GM18517 (cell line): ENCODE measurements around the gene NMD3.
"Not testable (repeated sequence)": the region's sequence is repeated elsewhere in the genome, so short reads cannot be mapped to it uniquely, and the experiment has no call there.

ENCODE experiments used
- ATAC-seq: cut with Tn5 transposase; IDR thresholded peaks from one replicate; pipeline ENCODE4 v1.9.1; 2021; ENCODE audit warnings: mild to moderate bottlenecking, moderate library complexity; ENCODE audit not compliant: unreplicated experiment

The NMD3 gene

GRCh38 chr3:161220850-161221753, at the start of gene NMD3:
NMD3 (plus strand) TSS chr3:161221311; CDS start chr3:161222014, 703 bp downstream.
- ATAC-seq: peak; percentile 97

- ATAC-seq: no peak
These were observed 49.2 kb upstream of the NMD3 start for GRCh38 chr3:161171639-161172552.

DNA sequence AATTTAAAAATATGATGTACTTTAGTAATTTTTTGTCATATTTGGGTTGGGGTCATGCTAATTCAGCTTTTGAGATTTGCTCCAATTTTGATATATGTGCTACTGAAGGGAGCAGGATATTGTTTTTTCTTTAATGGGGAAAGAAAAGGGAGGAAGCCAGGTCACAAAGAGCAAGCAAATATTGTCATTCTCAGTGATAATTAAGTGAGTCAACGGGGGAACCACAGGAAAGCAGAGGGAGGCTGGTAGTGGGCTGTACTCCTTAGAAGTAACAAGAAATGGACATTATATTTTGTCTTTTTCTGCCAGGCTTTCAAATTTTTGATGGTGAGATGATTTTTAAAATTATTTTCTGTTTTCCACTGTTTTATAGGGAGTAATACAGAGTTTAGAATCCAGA, 45.6 kb upstream of the NMD3 start:
- ATAC-seq: no peak

- no peak for ATAC-seq
These were observed 43.1 kb upstream of the NMD3 start for GRCh38 chr3:161177991-161178390.

DNA sequence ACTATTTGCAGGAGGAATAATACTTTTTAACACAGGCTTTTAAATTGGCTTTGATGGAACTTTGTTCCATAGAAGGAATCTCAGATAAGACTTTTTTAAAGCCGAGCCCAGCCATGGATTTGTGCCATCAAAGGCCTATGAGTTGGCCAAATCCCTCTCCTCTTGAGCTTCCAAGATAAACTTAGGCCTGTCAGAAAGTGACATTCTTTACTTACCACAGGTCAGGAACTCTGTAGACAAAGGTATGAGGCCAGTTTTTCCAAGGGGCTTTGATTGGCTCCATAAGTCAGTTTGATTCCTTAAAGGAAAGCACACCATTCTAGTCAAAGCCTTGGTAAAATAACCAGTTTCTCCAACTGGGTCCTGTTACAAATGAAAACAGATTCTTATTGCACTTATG, 39.7 kb upstream of the NMD3 start:
- not testable (repeated sequence) for ATAC-seq

DNA sequence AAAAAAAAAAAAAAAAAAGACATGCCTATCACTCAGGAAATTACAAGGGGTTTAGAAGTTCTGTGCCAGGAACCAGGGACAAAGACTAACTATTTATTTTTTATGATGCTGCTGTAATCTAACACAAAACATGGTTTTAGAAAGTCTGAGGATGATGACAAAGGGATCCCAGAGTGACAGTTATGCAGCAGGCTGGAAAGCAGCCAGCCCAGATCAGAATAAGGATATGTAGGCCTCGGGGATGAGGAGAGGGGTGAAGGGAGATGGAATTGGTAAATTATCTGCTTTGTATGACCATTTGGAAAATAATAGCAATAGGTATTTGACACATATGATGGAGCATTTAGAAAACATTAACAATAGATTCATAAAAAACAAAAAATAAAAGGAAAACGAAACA, 34.1 kb upstream of the NMD3 start:
- ATAC-seq: no peak

DNA sequence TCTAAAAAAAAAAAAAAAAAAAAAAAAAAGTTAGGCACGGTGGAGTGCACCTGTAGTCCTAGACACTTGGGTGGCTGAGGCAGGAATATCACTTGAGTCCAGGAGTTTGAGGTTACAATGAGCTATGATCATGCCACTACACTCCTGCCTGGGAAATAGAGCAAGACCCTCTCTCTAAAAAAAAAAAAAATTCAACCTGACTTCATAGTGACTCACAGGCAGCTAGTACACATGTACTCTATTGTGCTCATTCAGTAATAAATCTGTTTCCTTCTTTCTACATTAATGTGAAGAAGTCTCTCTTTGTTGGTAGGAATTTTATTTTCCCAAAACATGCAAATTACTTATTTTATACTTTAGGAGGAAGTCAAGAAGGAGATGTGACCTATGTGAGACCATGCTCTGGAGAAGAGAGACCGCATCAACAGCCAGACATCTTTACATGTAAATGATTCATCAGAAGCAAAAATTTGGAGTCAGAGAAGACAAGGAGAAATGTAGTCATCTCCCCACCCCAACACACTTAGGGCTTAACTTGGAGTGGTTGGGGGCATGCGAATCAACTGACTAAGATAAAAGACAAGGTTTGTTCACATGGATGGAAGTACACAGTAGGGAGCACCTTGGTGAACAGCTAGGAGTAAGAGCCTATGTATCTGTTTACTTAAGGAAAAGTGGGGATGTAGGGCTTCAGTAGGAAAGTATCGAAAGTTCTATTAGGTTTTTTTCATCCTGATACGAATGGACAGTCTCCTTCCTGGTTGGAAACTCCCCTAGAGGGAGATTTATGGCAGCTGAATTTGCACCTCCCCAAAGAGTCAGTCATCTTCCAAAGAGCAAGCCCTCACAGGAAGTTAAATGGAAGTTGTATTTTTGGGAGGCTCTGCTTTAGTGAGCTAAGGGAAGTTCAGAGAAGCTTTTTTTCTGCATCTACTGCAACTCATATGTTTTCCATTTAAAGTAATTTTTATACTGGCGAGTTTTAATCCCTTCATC, 23.0 kb upstream of the NMD3 start:
- no peak for ATAC-seq

DNA sequence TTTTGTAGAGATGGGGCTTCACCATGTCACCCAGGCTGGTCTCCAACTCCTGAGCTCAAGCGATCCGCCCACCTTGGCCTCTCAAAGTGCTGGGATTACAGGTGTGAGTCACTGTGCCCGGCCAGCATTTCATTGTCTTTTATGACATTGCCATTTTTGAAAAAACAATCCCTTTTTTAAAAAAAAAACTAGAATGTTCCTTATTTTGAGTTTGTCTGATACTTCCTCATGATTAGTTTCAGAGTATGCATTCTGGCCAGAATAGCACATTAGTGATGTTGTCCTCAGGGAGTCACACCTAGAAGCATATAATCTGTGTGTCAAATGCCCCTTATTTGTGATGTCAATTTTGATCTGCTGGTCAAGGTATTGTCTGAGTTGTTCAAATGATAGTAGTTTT, 21.2 kb upstream of the NMD3 start:
- no peak for ATAC-seq

GRCh38 chr3:161203485-161204098, 17.5 kb upstream of the NMD3 start:
- ATAC-seq: peak; percentile 95

DNA sequence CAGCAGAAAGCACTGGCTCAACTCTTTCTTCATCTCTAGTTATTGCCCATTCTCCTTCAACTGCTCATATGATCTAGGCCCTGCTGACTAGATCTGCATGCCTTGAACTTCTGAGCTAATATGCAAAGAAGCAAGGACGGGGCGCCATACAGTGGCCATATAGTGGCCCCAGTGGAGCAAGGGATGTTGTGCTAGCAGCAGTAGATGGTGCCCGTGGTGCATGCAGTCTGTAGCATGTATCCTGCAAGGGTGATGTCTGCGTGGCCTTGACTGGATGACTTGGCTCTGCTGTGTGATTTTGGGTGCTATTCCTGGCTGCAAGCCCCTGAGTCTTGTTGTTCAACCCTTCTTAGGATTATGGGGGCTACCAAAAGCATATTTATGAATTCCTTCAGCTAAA, 12.2 kb upstream of the NMD3 start:
- no peak for ATAC-seq

DNA sequence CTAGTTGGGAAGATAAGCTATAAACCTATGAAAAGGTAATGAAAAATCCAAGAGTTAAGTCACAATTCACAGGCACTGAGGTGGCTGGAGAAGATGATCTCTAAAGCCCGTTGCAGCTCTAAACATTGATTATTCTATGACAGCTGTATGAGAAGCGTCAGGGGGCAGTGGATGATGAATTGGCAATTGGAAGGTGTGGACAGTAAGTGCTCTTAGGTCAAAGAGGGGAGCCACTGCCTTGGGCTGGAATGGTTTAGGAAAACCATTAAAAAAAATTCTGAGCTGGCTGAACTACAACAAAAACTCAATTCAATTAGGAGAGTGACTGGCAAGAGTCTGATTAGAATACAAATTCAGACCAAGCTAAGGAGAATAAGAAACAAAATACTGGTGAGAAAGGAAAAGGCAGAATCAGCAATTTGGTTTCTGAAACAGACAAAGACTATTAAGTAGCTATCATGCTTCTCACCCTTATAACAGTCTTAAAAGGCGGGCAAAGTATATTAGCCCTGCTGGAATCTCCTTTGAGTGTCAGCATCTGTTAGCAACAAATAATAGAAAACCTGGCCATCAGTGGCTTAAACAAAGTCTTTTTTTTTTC, 8.8 kb upstream of the NMD3 start:
- ATAC-seq: no peak

DNA sequence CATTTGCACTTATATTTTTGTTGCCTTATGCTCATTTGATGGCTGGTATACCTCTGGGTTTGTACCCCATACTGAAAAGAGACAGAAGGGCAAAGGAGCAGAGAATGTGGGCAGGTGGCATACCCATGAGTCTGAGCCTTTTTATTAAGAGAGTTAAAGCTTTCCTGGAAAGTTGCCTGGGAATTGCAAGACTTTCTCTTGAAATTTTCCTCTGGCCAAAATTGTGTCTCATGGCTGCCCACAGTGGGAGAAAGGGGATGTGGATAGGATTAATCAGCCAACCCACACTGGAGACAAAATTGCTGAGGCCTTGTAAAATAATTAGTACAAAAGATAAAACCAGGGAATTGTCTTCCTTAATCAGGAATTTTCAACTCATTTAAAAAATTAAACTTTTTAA, 8.2 kb upstream of the NMD3 start:
- ATAC-seq: no peak

- no peak for ATAC-seq
These were observed 7.5 kb upstream of the NMD3 start for GRCh38 chr3:161213644-161214043.

- no peak for ATAC-seq
These were observed 5.9 kb upstream of the NMD3 start for GRCh38 chr3:161215185-161215584.

- ATAC-seq: no peak
These were observed 3.6 kb upstream of the NMD3 start for GRCh38 chr3:161217496-161217895.

GRCh38 chr3:161219495-161219894, 1.6 kb upstream of the NMD3 start:
- ATAC-seq: no peak

GRCh38 chr3:161221806-161222600, 892 bp downstream of the NMD3 start:
- ATAC-seq: no peak

GRCh38 chr3:161222662-161223061, 1.6 kb downstream of the NMD3 start:
- ATAC-seq: no peak

GRCh38 chr3:161224786-161225185, 3.7 kb downstream of the NMD3 start:
- ATAC-seq: no peak
